Astrocyte (in vitro differentiated cells and primary cell): ENCODE data around the gene TMEM170B.

Experiments
- CTCF ChIP-seq: IDR thresholded peaks from 2 replicates; pipeline ENCODE4 v1.5.1; 2011; ENCODE audit warnings: low read depth, mild to moderate bottlenecking, inconsistent platforms, low read length, moderate library complexity; ENCODE audit not compliant: insufficient read depth
- EZH2 ChIP-seq: IDR thresholded peaks from 2 replicates; pipeline ENCODE4 v1.6.1; 2012; ENCODE audit warnings: mild to moderate bottlenecking, low read length, inconsistent platforms; ENCODE audit not compliant: insufficient read depth

GRCh38 chr6:11528996-11529395, 8.6 kb upstream of the TMEM170B start:
- no peak for TF ChIP-seq CTCF
- TF ChIP-seq EZH2, result no peak
